Measurements from ENCODE around the gene CDKN1C. TPM values are rescaled to one million over a fixed set of nuclear protein-coding genes. Genes with fewer than 3 reads are reported as not detected.

Gene CDKN1C
- polyA plus RNA-seq, 1 of the 3 experiments (the other 2 are of a cell fraction), result 1.6 TPM

DNA sequence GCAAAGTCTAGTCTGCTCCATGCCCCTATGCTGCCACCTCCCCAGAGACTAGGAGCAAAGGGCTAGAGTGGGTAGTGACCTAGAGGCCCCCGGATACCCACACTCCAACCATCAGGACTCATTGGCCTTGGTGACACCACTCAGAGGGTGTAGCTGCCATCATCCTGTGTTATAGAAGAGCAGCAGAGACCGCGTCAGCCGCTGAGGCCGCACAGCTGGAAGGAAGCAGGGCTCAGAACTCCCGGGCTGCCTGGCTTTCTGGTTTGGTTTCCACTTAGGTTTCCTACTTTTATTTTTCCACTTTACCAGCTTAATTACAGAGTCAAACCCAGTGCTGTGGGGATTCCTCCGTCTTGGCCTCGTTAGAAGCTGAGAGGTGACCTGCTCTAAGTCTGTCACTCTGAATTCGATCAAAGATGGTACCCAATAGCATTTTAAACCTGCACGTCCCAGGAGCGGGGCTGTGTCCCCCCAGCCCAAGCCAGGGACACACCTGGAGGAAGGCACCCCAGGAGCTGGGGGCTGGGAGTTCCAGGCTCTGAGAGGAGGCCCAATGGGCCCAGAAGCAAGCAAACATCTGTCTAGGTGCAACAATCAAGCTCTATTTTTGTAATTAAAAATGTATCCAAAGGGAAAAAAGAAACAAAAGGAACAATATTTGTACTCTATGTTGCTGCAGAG lies 2.1 kb upstream of the CDKN1C start:
- no peaks in the 10 kb centered on the region for H3K36me3 ChIP-seq (replicated peaks in 1 of 2; ENCODE audit: control insufficient read depth in 1 of 2, insufficient read depth in 2 of 2, low read length in 1 of 2)
- no peak for TF ChIP-seq NRF1 (IDR thresholded peaks at IDR 0.05; ENCODE audit: low read depth, low read length)
- TF ChIP-seq EP300 (IDR thresholded peaks at IDR 0.05; ENCODE audit: borderline replicate concordance in 1 of 2, low read depth in 1 of 2, low read length in 1 of 2), result no peak
- no peak for TF ChIP-seq EZH2phosphoT487 (IDR thresholded peaks at IDR 0.05; ENCODE audit: borderline replicate concordance, low read depth)
- TF ChIP-seq NFIC (IDR thresholded peaks at IDR 0.05; ENCODE audit: borderline replicate concordance), result no peak
- TF ChIP-seq, protein P1, sequence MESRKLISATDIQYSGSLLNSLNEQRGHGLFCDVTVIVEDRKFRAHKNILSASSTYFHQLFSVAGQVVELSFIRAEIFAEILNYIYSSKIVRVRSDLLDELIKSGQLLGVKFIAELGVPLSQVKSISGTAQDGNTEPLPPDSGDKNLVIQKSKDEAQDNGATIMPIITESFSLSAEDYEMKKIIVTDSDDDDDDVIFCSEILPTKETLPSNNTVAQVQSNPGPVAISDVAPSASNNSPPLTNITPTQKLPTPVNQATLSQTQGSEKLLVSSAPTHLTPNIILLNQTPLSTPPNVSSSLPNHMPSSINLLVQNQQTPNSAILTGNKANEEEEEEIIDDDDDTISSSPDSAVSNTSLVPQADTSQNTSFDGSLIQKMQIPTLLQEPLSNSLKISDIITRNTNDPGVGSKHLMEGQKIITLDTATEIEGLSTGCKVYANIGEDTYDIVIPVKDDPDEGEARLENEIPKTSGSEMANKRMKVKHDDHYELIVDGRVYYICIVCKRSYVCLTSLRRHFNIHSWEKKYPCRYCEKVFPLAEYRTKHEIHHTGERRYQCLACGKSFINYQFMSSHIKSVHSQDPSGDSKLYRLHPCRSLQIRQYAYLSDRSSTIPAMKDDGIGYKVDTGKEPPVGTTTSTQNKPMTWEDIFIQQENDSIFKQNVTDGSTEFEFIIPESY (IDR thresholded peaks at IDR 0.05; ENCODE audit: borderline replicate concordance, low read depth), result no peak
- TF ChIP-seq, protein P2, sequence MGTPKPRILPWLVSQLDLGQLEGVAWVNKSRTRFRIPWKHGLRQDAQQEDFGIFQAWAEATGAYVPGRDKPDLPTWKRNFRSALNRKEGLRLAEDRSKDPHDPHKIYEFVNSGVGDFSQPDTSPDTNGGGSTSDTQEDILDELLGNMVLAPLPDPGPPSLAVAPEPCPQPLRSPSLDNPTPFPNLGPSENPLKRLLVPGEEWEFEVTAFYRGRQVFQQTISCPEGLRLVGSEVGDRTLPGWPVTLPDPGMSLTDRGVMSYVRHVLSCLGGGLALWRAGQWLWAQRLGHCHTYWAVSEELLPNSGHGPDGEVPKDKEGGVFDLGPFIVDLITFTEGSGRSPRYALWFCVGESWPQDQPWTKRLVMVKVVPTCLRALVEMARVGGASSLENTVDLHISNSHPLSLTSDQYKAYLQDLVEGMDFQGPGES (IDR thresholded peaks at IDR 0.05; ENCODE audit: low read depth, low read length), result no peak
- no peak for TF ChIP-seq SIN3A (IDR thresholded peaks at IDR 0.05; ENCODE audit: borderline replicate concordance, low read depth, low read length)
- TF ChIP-seq FOXM1 (IDR thresholded peaks at IDR 0.05; ENCODE audit: low read depth), result no peak
- TF ChIP-seq FOXJ3 (CRISPR knock-in tag; IDR thresholded peaks at IDR 0.05), result no peak
- TF ChIP-seq TAF1 (IDR thresholded peaks at IDR 0.05; ENCODE audit: borderline replicate concordance, low read depth, low read length), result no peak
- H3K9me3 ChIP-seq, result no peaks in the 10 kb centered on the region
- no peak overlapping the region for H3K4me2 ChIP-seq
- no peaks in the 10 kb centered on the region for H3K9me2 ChIP-seq
- no peak overlapping the region for H3K27ac ChIP-seq (ENCODE audit: low read depth in 2 of 2, low read length in 1 of 2)
- peaks cover 7% of the 10 kb centered on the region for H3F3A ChIP-seq (replicated peaks; ENCODE audit: insufficient read depth)
- POLR2A ChIA-PET, result interaction anchor here (2.4 kb wide), 1 partner anchor 355 kb away, joined by 14 read pairs; no protein-coding TSS in a partner anchor
- no peak for DNase-seq
- no peak overlapping the region for H3K9ac ChIP-seq
- H3K79me2 ChIP-seq (ENCODE audit: insufficient read depth), result no peaks in the 10 kb centered on the region
- H3K27me3 ChIP-seq (ENCODE audit: insufficient read depth), result no peaks in the 10 kb centered on the region
- peaks cover 3 to 30% of the 10 kb centered on the region in 2 experiments; a peak in 1 of 4 replicates for H3K4me1 ChIP-seq (ENCODE audit: control insufficient read depth in 1 of 2, insufficient read depth in 2 of 2, low read depth in 1 of 2, low read length in 1 of 2)
- H2AFZ ChIP-seq (ENCODE audit: low read depth), result no peak overlapping the region
- WGBS (ENCODE audit: low lambda C conversion rate), result 95% methylated on average over 10 of the region's 11 CpGs
- H4K20me1 ChIP-seq (ENCODE audit: insufficient read depth), result no peaks in the 10 kb centered on the region
- CTCF ChIA-PET, result interaction anchor here (0.6 to 16.8 kb wide), 48 partner anchors 9 to 694 kb away, joined by 3 to 1016 read pairs (median 4); a partner anchor contains a TSS
- no peak overlapping the region for H3K4me3 ChIP-seq (ENCODE audit: low read depth in 2 of 2, low read length in 1 of 2)

DNA sequence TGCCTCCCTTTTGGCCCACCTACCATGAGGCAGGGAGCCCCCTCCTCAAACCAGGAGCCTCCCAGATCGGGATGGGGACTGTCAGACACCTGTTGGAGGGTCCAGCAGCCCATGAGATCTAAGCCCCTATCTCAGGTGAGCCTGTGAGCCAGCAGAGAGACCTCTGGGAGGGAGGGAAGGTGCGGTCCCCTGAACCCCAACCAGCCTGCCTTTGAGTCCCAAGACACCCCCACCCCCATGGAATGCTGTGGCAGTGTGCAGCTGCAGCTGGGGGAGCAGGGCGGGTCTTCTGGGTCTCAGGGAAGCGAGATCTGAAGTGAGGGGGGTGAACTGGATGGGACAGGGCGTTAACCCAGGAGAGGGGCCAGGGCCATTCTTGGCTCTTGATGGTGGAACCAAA lies 1.4 kb upstream of the CDKN1C start:
- Histone ChIP-seq H3K27me3 (ENCODE audit: insufficient read depth) (no peaks in the 10 kb centered on the region), H2AFZ (ENCODE audit: low read depth) (no peak overlapping the region), H3K4me2 (no peak overlapping the region), H3K4me1 (ENCODE audit: control insufficient read depth in 1 of 2, insufficient read depth in 2 of 2, low read depth in 1 of 2, low read length in 1 of 2) (peaks cover 3 to 27% of the 10 kb centered on the region in 2 experiments; a peak in 1 of 4 replicates), H3K4me3 (ENCODE audit: low read depth in 2 of 2, low read length in 1 of 2) (no peak overlapping the region), H3K9me3 (no peaks in the 10 kb centered on the region), H3K79me2 (ENCODE audit: insufficient read depth) (no peaks in the 10 kb centered on the region), H3K36me3 (replicated peaks in 1 of 2; ENCODE audit: control insufficient read depth in 1 of 2, insufficient read depth in 2 of 2, low read length in 1 of 2) (no peaks in the 10 kb centered on the region), H3K9ac (no peak overlapping the region), H3K9me2 (no peaks in the 10 kb centered on the region), H3F3A (replicated peaks; ENCODE audit: insufficient read depth) (peaks cover 7% of the 10 kb centered on the region), H4K20me1 (ENCODE audit: insufficient read depth) (no peaks in the 10 kb centered on the region), H3K27ac (ENCODE audit: low read depth in 2 of 2, low read length in 1 of 2) (no peak overlapping the region)
- POLR2A ChIA-PET, result interaction anchor here (0.8 to 4.6 kb wide), 4 partner anchors 108 to 354 kb away, joined by 4 to 25 read pairs (median 10); partner anchors contain the start of gene KCNQ1OT1
- 98% methylated on average over 5 of the region's 5 CpGs for WGBS (ENCODE audit: low lambda C conversion rate)
- TF ChIP-seq, protein P3, sequence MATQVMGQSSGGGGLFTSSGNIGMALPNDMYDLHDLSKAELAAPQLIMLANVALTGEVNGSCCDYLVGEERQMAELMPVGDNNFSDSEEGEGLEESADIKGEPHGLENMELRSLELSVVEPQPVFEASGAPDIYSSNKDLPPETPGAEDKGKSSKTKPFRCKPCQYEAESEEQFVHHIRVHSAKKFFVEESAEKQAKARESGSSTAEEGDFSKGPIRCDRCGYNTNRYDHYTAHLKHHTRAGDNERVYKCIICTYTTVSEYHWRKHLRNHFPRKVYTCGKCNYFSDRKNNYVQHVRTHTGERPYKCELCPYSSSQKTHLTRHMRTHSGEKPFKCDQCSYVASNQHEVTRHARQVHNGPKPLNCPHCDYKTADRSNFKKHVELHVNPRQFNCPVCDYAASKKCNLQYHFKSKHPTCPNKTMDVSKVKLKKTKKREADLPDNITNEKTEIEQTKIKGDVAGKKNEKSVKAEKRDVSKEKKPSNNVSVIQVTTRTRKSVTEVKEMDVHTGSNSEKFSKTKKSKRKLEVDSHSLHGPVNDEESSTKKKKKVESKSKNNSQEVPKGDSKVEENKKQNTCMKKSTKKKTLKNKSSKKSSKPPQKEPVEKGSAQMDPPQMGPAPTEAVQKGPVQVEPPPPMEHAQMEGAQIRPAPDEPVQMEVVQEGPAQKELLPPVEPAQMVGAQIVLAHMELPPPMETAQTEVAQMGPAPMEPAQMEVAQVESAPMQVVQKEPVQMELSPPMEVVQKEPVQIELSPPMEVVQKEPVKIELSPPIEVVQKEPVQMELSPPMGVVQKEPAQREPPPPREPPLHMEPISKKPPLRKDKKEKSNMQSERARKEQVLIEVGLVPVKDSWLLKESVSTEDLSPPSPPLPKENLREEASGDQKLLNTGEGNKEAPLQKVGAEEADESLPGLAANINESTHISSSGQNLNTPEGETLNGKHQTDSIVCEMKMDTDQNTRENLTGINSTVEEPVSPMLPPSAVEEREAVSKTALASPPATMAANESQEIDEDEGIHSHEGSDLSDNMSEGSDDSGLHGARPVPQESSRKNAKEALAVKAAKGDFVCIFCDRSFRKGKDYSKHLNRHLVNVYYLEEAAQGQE (IDR thresholded peaks at IDR 0.05; ENCODE audit: low read depth, low read length), result no peak
- TF ChIP-seq TCF12 (IDR thresholded peaks at IDR 0.05) (no peak), YY1 (IDR thresholded peaks at IDR 0.05; ENCODE audit: low read depth) (no peak), RAD21 (IDR thresholded peaks at IDR 0.05; ENCODE audit: low read length) (no peak), EZH2phosphoT487 (IDR thresholded peaks at IDR 0.05; ENCODE audit: borderline replicate concordance, low read depth) (no peak), SMC3 (IDR thresholded peaks at IDR 0.05; ENCODE audit: low read depth, low read length) (no peak), FOXM1 (IDR thresholded peaks at IDR 0.05; ENCODE audit: low read depth) (no peak)
- TF ChIP-seq, protein P4, sequence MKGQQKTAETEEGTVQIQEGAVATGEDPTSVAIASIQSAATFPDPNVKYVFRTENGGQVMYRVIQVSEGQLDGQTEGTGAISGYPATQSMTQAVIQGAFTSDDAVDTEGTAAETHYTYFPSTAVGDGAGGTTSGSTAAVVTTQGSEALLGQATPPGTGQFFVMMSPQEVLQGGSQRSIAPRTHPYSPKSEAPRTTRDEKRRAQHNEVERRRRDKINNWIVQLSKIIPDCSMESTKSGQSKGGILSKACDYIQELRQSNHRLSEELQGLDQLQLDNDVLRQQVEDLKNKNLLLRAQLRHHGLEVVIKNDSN (IDR thresholded peaks at IDR 0.05; ENCODE audit: borderline replicate concordance, low read depth), result no peak
- CTCF ChIA-PET, result interaction anchor here (0.9 to 16.8 kb wide), 28 partner anchors 8 to 693 kb away, joined by 3 to 1016 read pairs (median 5); a partner anchor contains a TSS
- no peak for DNase-seq

All from SK-N-SH (cell line).